DMS53 treated with DMSO at 0.1 percent for 48 hours (cell line): ENCODE results near the gene UBAC2.
"Not testable (repeated sequence)": the region's sequence is repeated elsewhere in the genome, so short reads cannot be mapped to it uniquely, and the experiment has no call there.

Experiments
- DNase-seq: peaks from one replicate; lab custom pipeline; 2025; ENCODE audit not compliant: unreplicated experiment; lab: John Stamatoyannopoulos, UW

The UBAC2 gene

GRCh38 chr13:99388334-99388923 lies 187.8 kb downstream of the UBAC2 start:
- DNase-seq: no peak

- DNase-seq: not testable (repeated sequence)
Measured at GRCh38 chr13:99389094-99389493, 188.4 kb downstream of the UBAC2 start.

GRCh38 chr13:99389520-99390304 lies 189.1 kb downstream of the UBAC2 start:
- no peak for DNase-seq

- no peak for DNase-seq
Measured at GRCh38 chr13:99390601-99391000, 189.9 kb downstream of the UBAC2 start.

GRCh38 chr13:99391781-99392469 lies 191.3 kb downstream of the UBAC2 start:
- no peak for DNase-seq

- DNase-seq: no peak
Measured at GRCh38 chr13:99392470-99393135, 191.9 kb downstream of the UBAC2 start.

GRCh38 chr13:99393391-99393790 lies 192.7 kb downstream of the UBAC2 start:
- DNase-seq: not testable (repeated sequence)

- DNase-seq: no peak
Measured at GRCh38 chr13:99393791-99394735, 193.4 kb downstream of the UBAC2 start.

GRCh38 chr13:99395436-99395835 lies 194.8 kb downstream of the UBAC2 start:
- DNase-seq: no peak

- DNase-seq: no peak
Measured at GRCh38 chr13:99396446-99396845, 195.8 kb downstream of the UBAC2 start.

- no peak for DNase-seq
Measured at GRCh38 chr13:99398071-99398470, 197.4 kb downstream of the UBAC2 start.

- no peak for DNase-seq
Measured at GRCh38 chr13:99398916-99399622, 198.4 kb downstream of the UBAC2 start.

- DNase-seq: no peak
Measured at GRCh38 chr13:99399623-99399974, 198.9 kb downstream of the UBAC2 start.

- DNase-seq: no peak
Measured at GRCh38 chr13:99403458-99403971, 202.9 kb downstream of the UBAC2 start.

- DNase-seq: no peak
Measured at GRCh38 chr13:99404005-99404755, 203.5 kb downstream of the UBAC2 start.

- no peak for DNase-seq
Measured at GRCh38 chr13:99405966-99406365, 205.3 kb downstream of the UBAC2 start.

- DNase-seq: no peak
Measured at GRCh38 chr13:99406799-99407201, 206.1 kb downstream of the UBAC2 start.

- DNase-seq: no peak
Measured at GRCh38 chr13:99407906-99408702, 207.4 kb downstream of the UBAC2 start.
